Limb (tissue), 2 donors: Measurements from ENCODE around the gene PUM2.

Experiments used
- DNase-seq, 2 donors: peaks; one replicate each; pipeline ENCODE4 v3.0.0-alpha.2; 2016; ENCODE audit errors: extremely low spot score in 2 of 2

Gene PUM2

GRCh38 chr2:20203521-20204225, 147.0 kb downstream of the PUM2 start:
- no peak for DNase-seq

GRCh38 chr2:20203072-20203471, 147.6 kb downstream of the PUM2 start:
- DNase-seq, result no peak

GRCh38 chr2:20201671-20202070, 149.0 kb downstream of the PUM2 start:
- DNase-seq, result no peak

DNA sequence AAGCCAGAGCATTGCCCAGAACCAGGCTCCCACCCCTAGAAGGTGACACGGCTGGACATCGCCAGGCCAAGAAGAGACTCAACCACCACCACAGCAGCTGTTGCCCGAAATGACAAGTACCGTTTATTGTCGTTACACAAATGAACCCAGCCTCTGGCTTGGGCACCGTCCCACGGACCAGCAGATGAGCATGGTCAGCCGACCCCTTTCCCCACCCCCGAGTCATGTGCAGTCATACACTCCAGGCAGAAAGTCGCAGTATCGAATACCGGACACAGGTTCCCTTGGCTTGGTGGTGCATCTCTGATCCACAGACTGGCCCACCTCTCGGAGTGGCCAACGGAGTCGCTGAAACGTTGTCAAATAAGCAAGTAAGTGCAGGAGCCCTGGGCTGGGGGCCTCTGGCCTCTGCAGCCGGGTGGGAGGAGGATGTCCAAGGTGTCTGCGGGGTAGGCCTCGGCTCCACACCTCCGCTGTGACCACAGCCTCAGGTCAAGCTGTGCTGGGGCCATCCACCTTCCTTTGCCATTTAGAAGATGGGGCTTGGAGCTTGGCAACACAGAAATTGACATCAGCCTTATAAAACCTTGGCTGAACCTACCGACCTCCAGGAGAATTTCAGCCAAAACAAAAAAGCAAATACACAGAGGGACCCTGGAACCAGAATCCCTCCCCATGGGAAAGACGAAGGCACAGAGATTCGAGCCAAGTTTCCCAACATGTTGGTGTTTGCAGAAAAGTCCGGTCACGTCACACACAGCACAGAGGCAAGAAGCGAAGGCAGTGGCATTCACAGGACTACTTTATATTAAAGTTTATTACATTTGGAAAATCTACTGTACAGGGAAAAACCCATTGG, 149.7 kb downstream of the PUM2 start:
- no peak for DNase-seq

- DNase-seq, result no peak
These were observed 150.9 kb downstream of the PUM2 start for GRCh38 chr2:20199633-20200270.

- no peak for DNase-seq
These were observed 151.6 kb downstream of the PUM2 start for GRCh38 chr2:20198796-20199632.
